Thyroid gland (tissue), 4 donors: ENCODE measurements around the gene DDX25. TPM values are rescaled to one million over a fixed set of nuclear protein-coding genes. Genes with fewer than 3 reads are reported as not detected.
"Not testable (repeated sequence)": the region's sequence is repeated elsewhere in the genome, so short reads cannot be mapped to it uniquely, and the experiment has no call there.

Experiments used
- DNase-seq, 2 donors: peaks; one replicate each; pipeline ENCODE4 v3.0.0-alpha.2; 2019
- H3K27ac ChIP-seq, 3 donors: fragments of 200-600 bp; sonication (generic); 1 replicate in 2 of 3; 2 replicates in 1 of 3; pipeline ENCODE4 v1.5.1; 2016 to 2019; ENCODE audit warnings: mild to moderate bottlenecking in 1 of 3, moderate library complexity in 1 of 3
- H3K27me3 ChIP-seq: fragments of 200-600 bp; sonication (generic); one replicate; pipeline ENCODE4 v1.5.1; 2019
- H3K36me3 ChIP-seq, 2 donors: fragments of 200-600 bp; sonication (generic); one replicate each; pipeline ENCODE4 v1.5.1; 2016 to 2019
- H3K4me1 ChIP-seq, 2 donors: fragments of 200-600 bp; sonication (generic); one replicate each; pipeline ENCODE4 v1.5.1; 2017 to 2019
- H3K4me3 ChIP-seq, 3 donors: fragments of 200-600 bp; sonication (generic); replicated peaks in 1 of 3; 1 replicate in 2 of 3; 2 replicates in 1 of 3; pipeline ENCODE4 v1.5.1; 2016; ENCODE audit warnings: mild to moderate bottlenecking in 1 of 3
- H3K9me3 ChIP-seq: fragments of 200-600 bp; sonication (generic); one replicate; pipeline ENCODE4 v1.5.1; 2017
- POLR2A ChIP-seq, 2 donors: fragments of 450-650 bp; IDR thresholded peaks; one replicate each; pipeline ENCODE4 v1.6.1; 2017; ENCODE audit warnings: antibody characterized with exemption in 2 of 2, mild to moderate bottlenecking in 2 of 2, moderate library complexity in 1 of 2
- WGBS, 2 donors: methylation state at CpG; one replicate each; pipeline ENCODE4 v1.1.5; 2017; 5-methylcytosine and 5-hydroxymethylcytosine counted together
- intact Hi-C: fragments of 100-400 bp; cut with DNase I; formaldehyde crosslinking; loops from one replicate; pipeline ENCODE4 v1.15.1; 2023
- total RNA-seq, 4 donors: library from RNA; depleted of rRNA; stranded (reverse); fragments of >200 nt; gene quantifications; one replicate each; pipeline ENCODE4 v1.2.3, GENCODE V29; 2016
- TF ChIP-seq, protein P1 (sequence below), 6 experiments: fragments of 200-600 bp in 3 of 6; fragments of 450-650 bp in 3 of 6; sonication (generic) in 3 of 6; IDR thresholded peaks; one replicate each; pipeline ENCODE4 v1.5.1; 2016 to 2019; ENCODE audit warnings: antibody characterized with exemption in 6 of 6, mild to moderate bottlenecking in 2 of 6, inconsistent platforms in 1 of 6, moderate library complexity in 1 of 6

The DDX25 gene
- total RNA-seq: 1 to 10 TPM; 1.6 to 3.8 (median 1.9) TPM

DNA sequence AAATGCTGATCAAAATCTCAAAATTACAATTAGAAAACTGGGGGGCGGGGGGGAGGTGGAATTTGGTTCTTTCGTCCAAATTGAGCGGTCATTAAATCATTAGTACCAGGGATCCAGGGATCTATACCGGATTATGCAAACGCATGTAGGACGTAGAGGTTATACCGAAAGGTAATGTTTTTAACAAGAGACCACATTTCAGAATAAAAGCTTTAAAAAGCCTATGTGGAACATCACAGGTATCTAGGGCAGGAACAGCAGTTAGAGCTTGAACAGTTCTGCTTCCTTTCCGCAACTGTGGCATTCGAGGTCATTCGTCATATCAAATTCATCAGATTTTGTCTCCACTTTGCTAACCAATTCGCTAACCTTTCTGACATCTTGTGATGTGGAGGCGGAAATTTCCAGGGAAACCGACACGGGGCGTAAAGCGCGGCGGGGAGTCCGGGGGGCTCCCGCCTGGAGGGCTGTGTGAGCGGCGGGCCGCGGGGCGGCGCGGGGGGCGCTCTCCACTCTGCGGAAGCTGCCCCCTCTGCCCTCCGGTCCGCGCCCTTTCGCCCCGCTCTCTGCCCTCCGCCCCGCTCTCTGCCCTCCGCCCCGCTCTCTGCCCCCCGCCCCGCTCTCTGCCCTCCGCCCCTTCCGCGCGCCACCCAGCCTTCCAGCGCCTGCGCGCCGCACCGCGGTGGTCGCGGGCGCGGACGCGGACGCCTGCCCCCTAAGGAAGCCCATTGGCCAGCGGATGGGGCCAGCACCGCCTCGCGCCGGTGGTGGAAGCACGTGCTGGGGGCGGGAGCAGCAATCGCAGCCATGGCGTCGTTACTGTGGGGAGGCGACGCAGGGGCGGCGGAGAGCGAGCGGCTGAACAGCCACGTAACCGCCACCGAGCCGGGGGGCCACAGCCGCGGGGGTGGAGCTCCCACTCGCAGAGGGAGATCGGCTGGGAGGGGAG is at the start of gene DDX25:
Gene DDX25, plus strand, starts transcription at position 798 of the 949 bp plus-strand sequence. Its CDS starts 10 bp downstream, at position 808.
- no peak within 1 kb of the TSS for H3K27ac ChIP-seq
- intact Hi-C loops: no loop called here
- DNase-seq: peak; percentile 35 to 37
- H3K9me3 ChIP-seq: no peaks in the 10 kb centered on the region
- WGBS, 2 donors: 3 to 4% methylated on average over 29 to 45 of the region's 81 CpGs
- H3K27me3 ChIP-seq: no peaks in the 10 kb centered on the region
- TF ChIP-seq, protein P1, sequence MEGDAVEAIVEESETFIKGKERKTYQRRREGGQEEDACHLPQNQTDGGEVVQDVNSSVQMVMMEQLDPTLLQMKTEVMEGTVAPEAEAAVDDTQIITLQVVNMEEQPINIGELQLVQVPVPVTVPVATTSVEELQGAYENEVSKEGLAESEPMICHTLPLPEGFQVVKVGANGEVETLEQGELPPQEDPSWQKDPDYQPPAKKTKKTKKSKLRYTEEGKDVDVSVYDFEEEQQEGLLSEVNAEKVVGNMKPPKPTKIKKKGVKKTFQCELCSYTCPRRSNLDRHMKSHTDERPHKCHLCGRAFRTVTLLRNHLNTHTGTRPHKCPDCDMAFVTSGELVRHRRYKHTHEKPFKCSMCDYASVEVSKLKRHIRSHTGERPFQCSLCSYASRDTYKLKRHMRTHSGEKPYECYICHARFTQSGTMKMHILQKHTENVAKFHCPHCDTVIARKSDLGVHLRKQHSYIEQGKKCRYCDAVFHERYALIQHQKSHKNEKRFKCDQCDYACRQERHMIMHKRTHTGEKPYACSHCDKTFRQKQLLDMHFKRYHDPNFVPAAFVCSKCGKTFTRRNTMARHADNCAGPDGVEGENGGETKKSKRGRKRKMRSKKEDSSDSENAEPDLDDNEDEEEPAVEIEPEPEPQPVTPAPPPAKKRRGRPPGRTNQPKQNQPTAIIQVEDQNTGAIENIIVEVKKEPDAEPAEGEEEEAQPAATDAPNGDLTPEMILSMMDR (IDR thresholded peaks at IDR 0.05): no peak
- TF ChIP-seq POLR2A (IDR thresholded peaks at IDR 0.05): no peak
- H3K4me3 ChIP-seq: peak within 1 kb of the TSS; percentile 19 to 56 (median 48)
- H3K36me3 ChIP-seq: no peaks in the 10 kb centered on the region
- H3K4me1 ChIP-seq: peaks cover 14 to 23% of the 10 kb centered on the region in 2 donors

DNA sequence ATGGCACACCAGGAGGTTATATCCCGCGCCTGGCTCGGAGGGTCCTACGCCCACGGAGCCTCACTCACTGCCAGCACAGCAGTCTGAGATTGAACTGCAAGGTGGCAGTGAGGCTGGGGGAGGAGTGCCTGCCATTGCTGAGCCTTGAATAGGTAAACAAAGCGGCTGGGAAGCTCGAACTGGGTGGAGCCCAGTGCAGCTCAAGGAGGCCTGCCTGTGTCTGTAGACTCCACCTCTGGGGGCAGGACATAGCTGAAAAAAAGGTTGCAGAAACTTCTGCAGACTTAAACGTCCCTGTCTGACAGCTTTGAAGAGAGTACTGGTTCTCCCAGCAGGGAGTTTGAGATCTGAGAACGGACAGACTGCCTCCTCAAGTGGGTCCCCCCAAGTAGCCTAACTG is 46.6 kb upstream of the DDX25 start:
- 90% methylated on average over 9 of the region's 9 CpGs for WGBS, 2 donors
- H3K9me3 ChIP-seq, H3K4me1 ChIP-seq, H3K27ac ChIP-seq, H3K36me3 ChIP-seq, DNase-seq, intact Hi-C loops, H3K27me3 ChIP-seq, H3K4me3 ChIP-seq: not testable (repeated sequence)

DNA sequence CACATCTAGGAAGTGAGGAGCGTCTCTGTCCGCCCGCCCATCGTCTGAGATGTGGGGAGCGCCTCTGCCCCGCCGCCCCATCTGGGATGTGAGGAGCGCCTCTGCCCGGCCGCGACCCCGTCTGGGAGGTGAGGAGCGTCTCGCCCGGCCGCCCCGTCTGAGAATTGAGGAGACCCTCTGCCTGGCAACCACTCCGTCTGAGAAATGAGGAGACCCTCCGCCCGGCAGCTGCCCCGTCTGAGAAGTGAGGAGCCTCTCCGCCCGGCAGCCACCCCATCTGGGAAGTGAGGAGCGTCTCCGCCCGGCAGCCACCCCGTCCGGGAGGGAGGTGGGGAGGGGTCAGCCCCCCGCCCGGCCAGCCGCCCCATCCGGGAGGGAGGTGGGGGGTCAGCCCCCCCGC is 41.5 kb upstream of the DDX25 start:
- DNase-seq, intact Hi-C loops, H3K27ac ChIP-seq, H3K4me3 ChIP-seq, H3K9me3 ChIP-seq, H3K36me3 ChIP-seq, H3K4me1 ChIP-seq, H3K27me3 ChIP-seq: not testable (repeated sequence)
- no CpG with 5 or more reads among the region's 33 CpGs for WGBS, 2 donors

DNA sequence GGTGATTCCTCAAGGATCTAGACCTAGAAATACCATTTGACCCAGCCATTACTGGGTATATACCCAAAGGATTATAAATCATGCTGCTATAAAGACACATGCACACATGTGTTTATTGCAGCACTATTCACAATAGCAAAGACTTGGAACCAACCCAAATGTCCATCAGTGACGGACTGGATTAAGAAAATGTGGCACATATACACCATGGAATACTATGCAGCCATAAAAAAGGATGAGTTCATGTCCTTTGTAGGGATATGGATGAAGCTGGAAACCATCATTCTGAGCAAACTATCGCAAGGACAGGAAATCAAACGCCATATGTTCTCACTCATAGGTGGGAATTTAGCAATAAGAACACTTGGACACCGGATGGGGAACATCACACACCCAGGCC is 39.0 kb upstream of the DDX25 start:
- H3K27ac ChIP-seq, H3K4me3 ChIP-seq, intact Hi-C loops, DNase-seq, H3K9me3 ChIP-seq, H3K36me3 ChIP-seq, H3K27me3 ChIP-seq, H3K4me1 ChIP-seq: not testable (repeated sequence)
- 95 to 100% methylated on average over 4 of the region's 4 CpGs for WGBS, 2 donors

DNA sequence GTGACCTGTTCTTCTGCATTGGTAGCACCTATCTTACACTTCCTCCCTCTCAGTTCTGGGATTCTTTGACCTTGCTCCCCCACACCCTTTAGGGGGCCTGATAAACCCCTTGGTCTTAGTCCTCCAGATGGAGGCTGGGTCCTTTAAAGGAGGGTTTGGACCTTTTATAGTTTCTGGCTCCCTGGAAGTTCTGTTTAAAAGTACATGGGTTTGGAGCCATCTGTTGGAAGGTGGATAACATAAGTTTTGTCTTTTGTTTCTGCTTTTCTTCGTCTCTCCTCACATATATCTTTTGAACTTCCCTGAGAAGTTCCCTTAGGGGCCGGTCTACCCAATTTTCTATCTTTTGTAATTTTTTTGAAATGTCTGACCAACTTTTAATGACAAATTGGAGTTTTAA is 34.8 kb upstream of the DDX25 start:
- TF ChIP-seq POLR2A (IDR thresholded peaks at IDR 0.05): no peak
- TF ChIP-seq, protein P1 (IDR thresholded peaks at IDR 0.05): no peak

DNA sequence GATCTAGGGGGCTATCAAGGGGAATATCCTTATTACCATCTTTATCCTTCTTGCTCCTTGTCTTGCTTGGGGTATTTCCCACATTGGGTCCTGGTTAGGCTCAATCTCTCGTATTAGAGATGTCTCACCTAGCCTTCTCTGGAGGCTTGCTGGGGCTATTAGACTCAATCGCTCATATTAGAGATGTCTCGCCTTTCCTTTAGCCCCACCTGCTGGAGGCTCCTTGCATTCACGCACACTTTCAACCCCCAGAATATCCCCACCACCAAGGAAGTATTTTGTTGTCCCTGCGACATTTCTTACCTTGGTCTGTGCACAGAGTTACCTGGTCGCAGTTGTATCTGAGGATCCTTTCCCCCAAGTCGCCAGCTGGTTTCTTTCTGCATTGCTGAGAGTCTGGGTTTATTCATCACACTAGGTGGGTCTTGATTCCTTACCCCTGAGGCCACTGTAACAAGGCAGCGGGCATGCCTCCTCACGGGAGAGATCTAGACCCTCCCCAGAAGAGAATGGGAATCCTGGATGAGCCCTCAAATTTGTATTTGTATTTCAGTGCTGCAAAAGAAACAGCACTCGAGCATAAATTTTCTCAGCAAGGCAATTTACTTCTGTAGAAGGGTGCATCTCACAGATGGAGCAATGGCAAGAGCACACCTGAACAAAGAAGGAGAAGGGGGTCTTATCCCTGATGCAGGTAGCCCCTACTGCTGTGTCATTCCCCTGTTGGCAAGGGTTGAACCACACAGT is 32.7 kb upstream of the DDX25 start:
- 68% methylated on average over 10 of the region's 10 CpGs for WGBS, 2 donors
- Histone ChIP-seq H3K36me3 (no peaks in the 10 kb centered on the region), H3K27me3 (no peaks in the 10 kb centered on the region), H3K27ac (no peak overlapping the region), H3K9me3 (no peaks in the 10 kb centered on the region), H3K4me3 (no peak overlapping the region), H3K4me1 (no peaks in the 10 kb centered on the region)
- peak; percentile 19 to 46 for DNase-seq
- intact Hi-C loops: loop anchor here (5.0 to 10.0 kb wide), 2 partner anchors 149 to 247 kb away; partner anchors contain the start of gene CHEK1
- TF ChIP-seq POLR2A (IDR thresholded peaks at IDR 0.05): no peak
- TF ChIP-seq, protein P1 (IDR thresholded peaks at IDR 0.05): peak in 5 of 6 experiments; percentile 20 to 45 (median 27)

More for the DNA sequence above, 34.8 kb upstream of the DDX25 start:
- 61 to 73% methylated on average over 2 of the region's 2 CpGs for WGBS, 2 donors
- no peaks in the 10 kb centered on the region for H3K4me1 ChIP-seq
- no peaks in the 10 kb centered on the region for H3K36me3 ChIP-seq
- H3K9me3 ChIP-seq: no peaks in the 10 kb centered on the region
- intact Hi-C loops: no loop called here
- no peak overlapping the region for H3K4me3 ChIP-seq
- H3K27ac ChIP-seq: no peak overlapping the region
- H3K27me3 ChIP-seq: no peaks in the 10 kb centered on the region
- DNase-seq: no peak
